Measurements from ENCODE around the gene BRD1.

GRCh38 chr22:49779853-49780697, 47.6 kb downstream of the BRD1 start:
- TF ChIP-seq CTCF (IDR thresholded peaks at IDR 0.05): no peak
- no peak for TF ChIP-seq EP300 (IDR thresholded peaks at IDR 0.05)
- TF ChIP-seq POLR2AphosphoS5 (IDR thresholded peaks at IDR 0.05): no peak
- no peak for TF ChIP-seq POLR2A (IDR thresholded peaks at IDR 0.05)

All from suprapubic skin (tissue), 4 donors.